ENCODE measurements around the gene ADAMTSL4. TPM values are rescaled to one million over a fixed set of nuclear protein-coding genes. Genes with fewer than 3 reads are reported as not detected.
A peak's percentile ranks its signal among the peaks of the same experiment; 100 is the strongest.
"Not testable (repeated sequence)": the region's sequence is repeated elsewhere in the genome, so short reads cannot be mapped to it uniquely, and the experiment has no call there.

Gene ADAMTSL4
- total RNA-seq, 2 experiments from 2014 or later = 0.28 to 0.59 TPM

DNA sequence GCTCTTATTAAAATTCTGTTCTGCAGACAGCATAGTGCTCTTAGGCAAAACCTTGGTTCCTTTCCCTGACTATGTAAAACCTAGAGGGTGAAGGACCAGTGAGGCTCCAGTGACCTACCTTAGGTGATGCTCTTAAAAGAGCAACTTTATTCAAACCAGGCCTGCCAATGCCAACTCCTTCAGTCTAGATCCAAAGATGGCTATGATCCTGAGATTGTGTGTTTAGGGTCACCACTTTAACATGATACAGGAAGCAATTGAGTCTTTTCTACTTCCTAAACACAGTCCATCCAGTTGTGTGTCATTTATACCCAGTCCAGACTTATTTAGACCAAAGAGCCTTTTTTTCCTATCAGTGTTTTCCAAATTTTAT, 19.4 kb downstream of the ADAMTSL4 start:
- peaks cover 95% of the 10 kb centered on the region for H3K4me1 Mint-ChIP-seq
- ATAC-seq (peak; percentile 3), DNase-seq (no peak)
- CTCF ChIA-PET = interaction anchor here (0.6 to 26.4 kb wide), 7 partner anchors 7 to 1025 kb away, joined by 3 to 461 read pairs (median 4); partner anchors contain the start of genes ENSA and MCL1
- H3K4me3 Mint-ChIP-seq = peak overlapping the region; percentile 73
- H3K36me3 Mint-ChIP-seq (ENCODE audit: low read depth) = peaks cover 49% of the 10 kb centered on the region
- no peaks in the 10 kb centered on the region for H3K27me3 Mint-ChIP-seq
- peak overlapping the region; percentile 99 for H3K27ac Mint-ChIP-seq
- POLR2A ChIA-PET = interaction anchor here (0.6 to 4.9 kb wide), 9 partner anchors 9 to 492 kb away, joined by 3 to 105 read pairs (median 11); partner anchors contain the start of genes ENSA, GOLPH3L, MCL1 and MLLT11
- intact Hi-C loops (cut with DNase I, micrococcal nuclease) = loop anchor here in 1 of 2 experiments (1.0 to 10.0 kb wide), 3 partner anchors 61 to 596 kb away; partner anchors contain the start of genes CTSS, ENSA, LYSMD1 and SCNM1
- H3K9me3 Mint-ChIP-seq (ENCODE audit: low read depth) = no peaks in the 10 kb centered on the region

DNA sequence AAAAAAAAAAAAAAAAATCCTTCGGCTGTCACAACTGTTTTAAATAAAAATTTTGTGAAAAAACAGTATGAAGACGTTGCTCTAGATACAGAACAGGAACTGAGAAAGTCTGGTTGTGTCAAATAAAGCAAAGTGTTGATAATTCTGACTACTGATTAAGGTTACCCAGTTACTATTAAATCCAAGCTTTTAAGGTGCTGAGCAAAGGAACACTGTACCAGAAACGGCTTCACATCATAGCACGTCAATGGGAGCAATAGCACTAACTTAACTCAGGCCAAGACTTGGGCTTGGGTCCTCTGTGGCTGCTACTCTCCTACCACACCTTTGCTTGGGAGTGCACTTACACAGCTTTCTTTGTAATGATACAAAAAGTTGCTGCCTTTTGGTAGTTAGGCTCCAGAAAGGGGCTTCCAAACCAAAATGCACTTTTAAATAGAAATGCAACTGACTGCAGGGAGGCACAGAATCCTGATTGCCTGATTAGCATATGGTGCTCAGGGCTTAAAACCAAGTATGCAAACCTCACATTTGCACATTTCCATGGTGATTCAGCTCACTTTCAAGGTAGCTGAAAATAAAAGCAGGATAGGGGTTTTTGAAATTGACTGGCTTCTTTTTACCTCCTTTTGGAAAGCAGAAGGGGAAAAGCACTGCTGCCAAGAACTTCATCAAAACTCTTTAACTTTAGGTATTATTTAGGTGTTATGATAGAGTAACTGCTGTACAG, 23.9 kb downstream of the ADAMTSL4 start:
- peak overlapping the region; percentile 95 for H3K4me3 Mint-ChIP-seq
- ChIA-PET CTCF (interaction anchor here (13.5 to 26.4 kb wide), 2 partner anchors 9 to 48 kb away, joined by 239 to 461 read pairs; partner anchors contain the start of gene ENSA), POLR2A (interaction anchor here (0.6 to 11.8 kb wide), 6 partner anchors 10 to 432 kb away, joined by 3 to 333 read pairs (median 4); partner anchors contain the start of genes ENSA and GOLPH3L)
- no peaks in the 10 kb centered on the region for H3K9me3 Mint-ChIP-seq (ENCODE audit: low read depth)
- no peak for ATAC-seq
- intact Hi-C loops (cut with DNase I, micrococcal nuclease) = no loop called here
- H3K4me1 Mint-ChIP-seq = peaks cover 67% of the 10 kb centered on the region
- peak overlapping the region; percentile 98 for H3K27ac Mint-ChIP-seq
- H3K27me3 Mint-ChIP-seq = no peaks in the 10 kb centered on the region
- H3K36me3 Mint-ChIP-seq (ENCODE audit: low read depth) = peaks cover 86% of the 10 kb centered on the region
- DNase-seq = no peak

DNA sequence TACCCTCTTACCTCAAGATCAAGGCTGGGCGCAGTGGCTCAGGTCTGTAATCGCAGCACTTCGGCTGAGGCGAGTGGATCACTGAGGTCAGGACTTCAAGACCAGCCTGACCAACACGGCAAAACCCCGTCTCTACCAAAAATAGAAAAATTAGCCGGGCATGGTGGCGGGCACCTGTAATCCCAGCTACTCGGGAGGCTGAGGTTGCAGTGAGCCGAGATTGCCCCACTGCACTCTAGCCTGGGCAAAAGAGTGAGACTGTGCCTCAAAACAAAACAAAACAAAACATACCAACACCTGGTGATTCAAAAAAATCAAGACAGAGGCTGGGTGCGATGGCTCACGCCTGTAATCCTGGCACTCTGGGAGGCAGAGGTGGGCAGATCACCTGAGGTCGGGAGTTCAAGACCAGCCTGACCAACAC, 24.5 kb downstream of the ADAMTSL4 start:
- Mint-ChIP-seq H3K27ac (peak overlapping the region; percentile 98), H3K4me3 (peak overlapping the region; percentile 95), H3K36me3 (ENCODE audit: low read depth) (peaks cover 92% of the 10 kb centered on the region), H3K4me1 (peaks cover 61% of the 10 kb centered on the region)
- ATAC-seq; H3K27me3 Mint-ChIP-seq; H3K9me3 Mint-ChIP-seq (ENCODE audit: low read depth); intact Hi-C loops (cut with DNase I, micrococcal nuclease): not testable (repeated sequence)
- ChIA-PET POLR2A (interaction anchor here (0.7 to 11.8 kb wide), 5 partner anchors 11 to 56 kb away, joined by 3 to 333 read pairs (median 4); partner anchors contain the start of gene ENSA), CTCF (interaction anchor here (13.5 to 26.4 kb wide), 2 partner anchors 10 to 47 kb away, joined by 239 to 461 read pairs; partner anchors contain the start of gene ENSA)
- DNase-seq = peak; percentile 60

DNA sequence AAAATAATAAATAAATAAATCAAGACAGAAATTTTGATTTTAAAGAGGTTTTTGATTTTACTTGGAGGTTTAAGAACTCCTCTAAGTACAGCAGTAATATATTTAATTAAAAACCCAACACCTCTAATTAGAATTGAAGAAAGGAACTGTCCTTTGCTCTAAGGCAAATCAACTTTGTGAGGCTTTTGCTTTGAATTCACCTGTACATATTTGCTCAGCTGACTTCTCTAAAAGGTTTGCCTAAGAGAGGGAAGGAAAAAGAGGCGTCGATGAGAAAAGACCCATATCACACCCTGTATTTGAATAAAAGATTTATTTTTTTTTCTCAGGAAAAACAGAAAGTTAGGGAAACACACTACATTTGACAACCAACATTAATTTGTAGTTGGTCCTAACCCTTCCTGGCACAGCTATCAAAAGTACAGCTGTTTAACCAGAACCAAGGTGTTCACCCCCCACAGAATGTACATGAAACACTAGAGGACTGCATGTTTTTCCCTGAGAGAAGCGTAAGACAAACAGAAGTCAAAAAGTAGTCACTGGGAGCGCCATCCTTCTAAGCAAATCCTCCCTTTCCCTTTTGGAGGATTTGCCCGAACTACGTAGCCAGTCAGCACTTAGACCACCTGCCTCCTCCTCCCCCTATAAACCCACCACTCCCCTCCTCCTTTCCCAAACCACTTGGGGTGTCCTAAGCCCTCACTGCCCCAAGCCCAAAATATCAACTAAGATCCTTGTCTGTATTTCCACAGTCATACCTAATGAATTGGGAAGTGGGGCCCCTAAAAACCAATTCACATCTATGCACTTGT, 25.3 kb downstream of the ADAMTSL4 start:
- Mint-ChIP-seq H3K4me3 (peak overlapping the region; percentile 95), H3K4me1 (peaks cover 53% of the 10 kb centered on the region), H3K27ac (peak overlapping the region; percentile 98), H3K27me3 (no peaks in the 10 kb centered on the region), H3K9me3 (ENCODE audit: low read depth) (no peaks in the 10 kb centered on the region), H3K36me3 (ENCODE audit: low read depth) (peaks cover 94% of the 10 kb centered on the region)
- intact Hi-C loops (cut with DNase I, micrococcal nuclease) = loop anchor here in 1 of 2 experiments (5.0 kb wide), 3 partner anchors 353 to 708 kb away; partner anchors contain the start of genes SETDB1 and ZNF687
- DNase-seq = no peak
- POLR2A ChIA-PET = interaction anchor here (0.6 to 11.8 kb wide), 6 partner anchors 12 to 446 kb away, joined by 3 to 333 read pairs (median 5); no protein-coding TSS in a partner anchor
- CTCF ChIA-PET = interaction anchor here (0.6 to 26.4 kb wide), 6 partner anchors 11 to 123 kb away, joined by 3 to 461 read pairs (median 4); partner anchors contain the start of genes ENSA and GOLPH3L
- no peak for ATAC-seq

DNA sequence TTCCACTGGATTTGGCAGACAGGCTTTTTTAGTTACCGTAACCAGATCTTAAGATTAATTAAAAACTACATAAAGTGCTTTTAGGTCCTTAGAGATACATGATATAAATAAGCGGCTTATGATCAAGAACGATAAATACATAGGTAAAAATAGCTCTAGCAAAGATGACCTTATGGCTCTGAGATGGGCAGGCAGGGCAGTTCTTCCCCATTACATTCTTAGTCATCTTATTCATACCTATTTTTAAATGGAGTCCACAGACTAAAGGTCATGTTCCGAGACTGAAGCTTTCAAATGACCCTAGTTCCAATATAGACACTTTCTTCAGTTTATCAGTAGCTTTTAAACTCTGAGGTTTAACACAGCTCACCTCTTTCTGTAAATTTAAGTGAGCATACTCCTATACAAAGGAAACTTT, 25.9 kb downstream of the ADAMTSL4 start:
- intact Hi-C loops (cut with DNase I, micrococcal nuclease) = loop anchor here in 1 of 2 experiments (5.0 kb wide), 3 partner anchors 352 to 707 kb away; partner anchors contain the start of genes SETDB1 and ZNF687
- no peak for ATAC-seq
- ChIA-PET CTCF (interaction anchor here (0.7 to 26.4 kb wide), 4 partner anchors 11 to 46 kb away, joined by 4 to 461 read pairs (median 122); partner anchors contain the start of gene ENSA), POLR2A (interaction anchor here (0.6 to 11.8 kb wide), 3 partner anchors 12 to 201 kb away, joined by 3 to 333 read pairs (median 6); no protein-coding TSS in a partner anchor)
- Mint-ChIP-seq H3K4me3 (peak overlapping the region; percentile 95), H3K9me3 (ENCODE audit: low read depth) (no peaks in the 10 kb centered on the region), H3K36me3 (ENCODE audit: low read depth) (peaks cover 88% of the 10 kb centered on the region), H3K27ac (peak overlapping the region; percentile 98), H3K27me3 (no peaks in the 10 kb centered on the region), H3K4me1 (peaks cover 47% of the 10 kb centered on the region)
- DNase-seq = no peak

DNA sequence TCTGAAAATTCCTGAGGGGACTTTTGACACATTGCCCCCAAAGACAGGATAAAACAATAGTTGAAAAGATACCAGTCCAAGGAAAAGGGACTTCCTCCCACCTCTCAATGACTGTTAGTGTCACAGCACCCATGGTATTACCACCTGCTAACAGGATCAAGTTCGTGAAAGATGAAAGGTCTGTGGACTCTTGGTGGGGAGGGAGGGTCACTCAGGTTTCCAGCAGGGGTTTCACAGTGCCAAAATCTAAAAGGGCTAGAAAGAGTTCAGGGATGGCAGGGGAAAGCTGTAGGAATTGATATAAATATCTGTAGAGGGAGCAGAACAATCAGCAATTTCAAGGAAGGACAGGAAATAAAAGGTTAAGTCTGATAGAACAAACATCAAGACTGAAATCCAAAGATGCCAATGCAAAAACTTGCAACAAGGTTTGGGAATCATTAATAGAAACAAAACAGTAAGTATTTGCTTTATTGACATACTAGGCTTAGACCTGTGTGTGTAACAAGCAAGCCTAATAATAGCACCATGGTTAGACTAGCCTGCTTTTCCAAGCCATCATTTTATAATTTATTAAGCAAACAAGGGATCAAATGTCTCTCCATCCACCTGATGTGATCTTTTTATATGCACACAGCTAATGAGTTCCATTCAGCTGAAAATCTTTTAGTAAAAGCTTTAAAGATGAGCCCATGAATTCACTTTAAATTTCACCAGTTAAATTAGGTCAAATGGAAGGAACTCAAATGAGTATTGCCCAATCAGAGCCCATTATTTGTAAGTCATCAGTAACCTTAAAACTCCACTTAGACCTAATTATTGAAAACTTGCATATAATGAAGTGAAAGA, 26.5 kb downstream of the ADAMTSL4 start:
- ATAC-seq = no peak
- Mint-ChIP-seq H3K27ac (peak overlapping the region; percentile 98), H3K27me3 (no peaks in the 10 kb centered on the region), H3K4me3 (peak overlapping the region; percentile 95), H3K4me1 (peaks cover 47% of the 10 kb centered on the region), H3K9me3 (ENCODE audit: low read depth) (no peaks in the 10 kb centered on the region), H3K36me3 (ENCODE audit: low read depth) (peaks cover 87% of the 10 kb centered on the region)
- ChIA-PET POLR2A (interaction anchor here (0.8 to 11.8 kb wide), 6 partner anchors 7 to 212 kb away, joined by 4 to 333 read pairs (median 30); partner anchors contain the start of genes ENSA and RPRD2), CTCF (interaction anchor here (0.9 to 26.4 kb wide), 4 partner anchors 12 to 45 kb away, joined by 3 to 461 read pairs (median 122); partner anchors contain the start of gene ENSA)
- intact Hi-C loops (cut with DNase I, micrococcal nuclease) = loop anchor here in 1 of 2 experiments (5.0 kb wide), 3 partner anchors 352 to 707 kb away; partner anchors contain the start of genes SETDB1 and ZNF687
- no peak for DNase-seq

DNA sequence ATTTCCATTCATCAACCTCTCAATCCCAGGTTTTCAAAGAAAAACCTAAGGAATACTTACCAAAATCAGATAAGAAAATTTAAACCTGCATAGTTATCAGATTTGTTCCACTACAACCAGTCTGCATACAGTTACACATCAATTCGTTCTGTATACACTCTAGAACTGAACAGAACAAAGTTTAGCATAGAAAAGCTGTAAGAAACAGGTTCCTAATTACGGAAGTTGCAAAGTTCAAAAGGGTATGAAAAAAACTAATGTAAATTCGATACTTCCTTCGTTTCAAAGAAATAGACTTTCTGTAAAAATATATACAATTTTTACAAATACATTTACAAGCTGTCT, 27.1 kb downstream of the ADAMTSL4 start:
- Mint-ChIP-seq H3K36me3 (ENCODE audit: low read depth) (peaks cover 83% of the 10 kb centered on the region), H3K4me1 (peaks cover 46% of the 10 kb centered on the region), H3K27me3 (no peaks in the 10 kb centered on the region), H3K27ac (peak overlapping the region; percentile 98), H3K4me3 (peak overlapping the region; percentile 95), H3K9me3 (ENCODE audit: low read depth) (no peaks in the 10 kb centered on the region)
- ATAC-seq (no peak), DNase-seq (no peak)
- ChIA-PET CTCF (interaction anchor here (0.6 to 26.4 kb wide), 4 partner anchors 12 to 735 kb away, joined by 3 to 461 read pairs (median 121); partner anchors contain the start of gene ENSA), POLR2A (interaction anchor here (0.6 to 11.8 kb wide), 6 partner anchors 7 to 482 kb away, joined by 3 to 333 read pairs (median 30); partner anchors contain the start of genes ENSA and RPRD2)
- intact Hi-C loops (cut with DNase I, micrococcal nuclease) = loop anchor here in 1 of 2 experiments (5.0 kb wide), 3 partner anchors 351 to 706 kb away; partner anchors contain the start of genes SETDB1 and ZNF687

DNA sequence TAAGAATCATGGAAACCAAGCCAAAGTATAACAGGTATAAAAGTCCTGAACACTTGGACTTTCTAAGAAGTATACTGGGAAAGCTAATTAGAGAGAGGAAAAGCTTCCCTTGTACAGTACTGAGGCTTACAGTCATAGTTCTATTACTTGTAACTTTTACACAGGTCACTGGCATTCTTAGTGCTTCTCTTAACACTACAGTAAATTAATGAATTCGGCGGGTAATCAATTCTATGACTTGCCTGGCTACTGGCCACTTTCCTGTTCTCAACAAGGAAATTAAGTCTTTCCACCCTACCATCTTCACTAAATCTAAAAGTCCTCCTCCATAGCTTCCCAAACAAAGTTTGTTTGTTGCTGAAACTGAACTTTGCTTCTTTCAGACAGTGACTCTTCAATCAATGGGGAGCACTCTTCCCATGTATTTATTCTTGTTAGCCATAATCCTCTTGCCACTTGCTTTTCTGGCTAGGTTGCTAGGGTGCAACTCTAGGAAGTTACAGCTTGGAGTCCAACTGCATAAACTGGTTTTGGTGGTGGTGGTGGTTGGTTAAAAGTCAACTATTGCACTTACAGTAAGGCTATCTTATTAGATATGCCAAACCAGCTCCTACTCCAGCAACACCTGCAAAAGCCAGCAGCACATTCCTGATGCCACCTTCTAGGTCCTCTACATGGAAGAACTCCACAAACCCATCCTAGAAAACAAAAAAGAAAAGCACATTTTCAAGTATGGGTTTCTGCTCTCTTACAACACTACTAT, 27.8 kb downstream of the ADAMTSL4 start:
- no peak for ATAC-seq
- intact Hi-C loops (cut with DNase I, micrococcal nuclease) = loop anchor here (1.0 to 5.0 kb wide), 5 partner anchors 10 to 705 kb away; partner anchors contain the start of genes SETDB1 (in 1 of the 2) and ZNF687 (in 1 of the 2)
- no peaks in the 10 kb centered on the region for H3K27me3 Mint-ChIP-seq

More for the DNA sequence above, 27.8 kb downstream of the ADAMTSL4 start:
- Mint-ChIP-seq H3K27ac (peak overlapping the region; percentile 97), H3K4me3 (peak overlapping the region; percentile 95), H3K4me1 (peaks cover 42% of the 10 kb centered on the region), H3K36me3 (ENCODE audit: low read depth) (peaks cover 78% of the 10 kb centered on the region), H3K9me3 (ENCODE audit: low read depth) (no peaks in the 10 kb centered on the region)
- ChIA-PET CTCF (interaction anchor here (0.6 to 26.4 kb wide), 5 partner anchors 13 to 735 kb away, joined by 3 to 461 read pairs (median 4); partner anchors contain the start of gene ENSA), POLR2A (interaction anchor here (0.6 to 11.8 kb wide), 6 partner anchors 8 to 481 kb away, joined by 3 to 333 read pairs (median 30); partner anchors contain the start of genes ENSA and RPRD2)
- no peak for DNase-seq

Measured in activated CD4-positive, alpha-beta T cell treated with anti-CD3 and anti-CD28 coated beads for 36 hours (primary cell).